GM12878 (cell line): ENCODE results near the gene CAMK4. TPM values are rescaled to one million over a fixed set of nuclear protein-coding genes. Genes with fewer than 3 reads are reported as not detected.

Experiments
- ATAC-seq: fragments of 200-7000 bp; cut with Tn5 transposase; 3 replicates; pipeline ENCODE4 v1.9.1; 2020; ENCODE audit warnings: mild to moderate bottlenecking, moderate library complexity
- BruUV-seq: library from RNA; stranded (reverse); fragments of 400-500 nt; replicated peaks from 2 replicates; lab custom pipeline; 2021; lab: Mats Ljungman, UMichigan
- CTCF ChIA-PET: fragments of 300-600 bp; sonication (Branson Sonifier 250); formaldehyde crosslinking; extraction: SDS; loops from one replicate; lab custom pipeline; 2021; ENCODE audit warnings: inconsistent platforms; lab: Yijun Ruan, JAX
- POLR2A ChIA-PET: fragments of 350-600 bp; formaldehyde crosslinking; extraction: SDS; loops from one replicate; lab custom pipeline; 2021; ENCODE audit warnings: inconsistent platforms; lab: Charles Lee
- RAD21 ChIA-PET: fragments of 300-600 bp; sonication (Branson Sonifier 250); formaldehyde crosslinking; loops from one replicate; lab custom pipeline; 2023; ENCODE audit warnings: antibody characterized with exemption; ENCODE audit not compliant: unreplicated experiment; lab: Charles Lee
- SMC1A ChIA-PET: fragments of 300-600 bp; sonication (Branson Sonifier 250); formaldehyde crosslinking; loops from one replicate; lab custom pipeline; 2023; ENCODE audit not compliant: unreplicated experiment, uncharacterized antibody; lab: Charles Lee
- DNase-seq: peaks from one replicate; pipeline ENCODE4 v3.0.0-alpha.2; 2011; ENCODE audit warnings: low read depth, low spot score
- FAIRE-seq: peaks from 3 replicates; lab custom pipeline; 2011; peaks lifted over from hg19 to GRCh38; lab: Jason Lieb, UNC
- H2AFZ ChIP-seq: 2 replicates; pipeline ENCODE4 v1.6.0; 2011; ENCODE audit warnings: low read depth, low read length, control low read depth; ENCODE audit not compliant: control insufficient read depth
- H3K27ac ChIP-seq: 2 replicates; pipeline ENCODE4 v1.5.1; 2011; ENCODE audit warnings: control low read depth; ENCODE audit not compliant: control insufficient read depth, insufficient read depth
- H3K27me3 ChIP-seq, 2 experiments: replicated peaks in 1 of 2; 2 replicates each; pipeline versions ENCODE4 v1.6.0 to v1.6.1; 2011; ENCODE audit warnings: low read length in 1 of 2; ENCODE audit not compliant: control insufficient read depth in 2 of 2, insufficient read depth in 2 of 2
- H3K36me3 ChIP-seq, 2 experiments: 2 replicates each; pipeline ENCODE4 v1.5.1; 2011; ENCODE audit warnings: low read length in 1 of 2; ENCODE audit not compliant: control insufficient read depth in 2 of 2, insufficient read depth in 2 of 2
- H3K4me1 ChIP-seq: 2 replicates; pipeline ENCODE4 v1.6.1; 2011; ENCODE audit warnings: mild to moderate bottlenecking, low read length, moderate library complexity, mixed read lengths; ENCODE audit not compliant: control insufficient read depth, insufficient read depth
- H3K4me2 ChIP-seq: 2 replicates; pipeline ENCODE4 v1.6.0; 2011; ENCODE audit warnings: control low read depth; ENCODE audit not compliant: control insufficient read depth, insufficient read depth
- H3K4me3 ChIP-seq: fragments of 200-600 bp; sonication (generic); 2 replicates; pipeline ENCODE4 v1.5.1; 2016
- H3K79me2 ChIP-seq: 2 replicates; pipeline ENCODE4 v1.6.0; 2011; ENCODE audit warnings: low read length; ENCODE audit not compliant: control insufficient read depth, insufficient read depth
- H3K9ac ChIP-seq: 2 replicates; pipeline ENCODE4 v1.8.0; 2011; ENCODE audit warnings: low read length, control low read depth, mixed read lengths; ENCODE audit not compliant: control insufficient read depth, insufficient read depth
- H3K9me3 ChIP-seq: replicated peaks from 3 replicates; pipeline ENCODE4 v1.5.1; 2011; ENCODE audit warnings: mild to moderate bottlenecking, low read length; ENCODE audit not compliant: control insufficient read depth, insufficient read depth
- H4K20me1 ChIP-seq: 2 replicates; pipeline ENCODE4 v1.6.0; 2011; ENCODE audit not compliant: control insufficient read depth, insufficient read depth
- CHD2 ChIP-seq: IDR thresholded peaks from 2 replicates; pipeline ENCODE4 v1.6.1; 2011; ENCODE audit warnings: low read depth, low read length, improper control_type of control experiment, borderline replicate concordance
- CHD4 ChIP-seq: fragments of 200-600 bp; sonication (generic); IDR thresholded peaks from 2 replicates; pipeline ENCODE4 v1.6.1; 2016; ENCODE audit warnings: mild to moderate bottlenecking
- CTCF ChIP-seq, 3 experiments: IDR thresholded peaks in 2 of 3; conservative IDR thresholded peaks in 1 of 3; 2 replicates each; pipeline ENCODE4 v1.5.1; 2011; ENCODE audit warnings: low read depth in 3 of 3, low read length in 3 of 3, mild to moderate bottlenecking in 3 of 3, control low read depth in 2 of 3, moderate library complexity in 2 of 3, inconsistent platforms in 1 of 3, mixed read lengths in 1 of 3; ENCODE audit not compliant: control insufficient read depth in 2 of 3, insufficient read depth in 1 of 3; ENCODE audit errors: extremely low read depth in 1 of 3
- EP300 ChIP-seq, 2 experiments: fragments of 150-350 bp in 1 of 2; IDR thresholded peaks; 2 replicates each; pipeline ENCODE4 v1.6.1; 2011 to 2012; ENCODE audit warnings: low read depth in 2 of 2, low read length in 2 of 2, borderline replicate concordance in 1 of 2, improper control_type of control experiment in 1 of 2, inconsistent platforms in 1 of 2; ENCODE audit not compliant: control insufficient read depth in 1 of 2
- HDAC2 ChIP-seq: fragments of 200-600 bp; sonication (generic); IDR thresholded peaks from 2 replicates; pipeline ENCODE4 v1.6.1; 2017
- IRF4 ChIP-seq: IDR thresholded peaks from 2 replicates; pipeline ENCODE4 v1.6.1; 2011; ENCODE audit warnings: low read depth, low read length
- NFIC ChIP-seq: IDR thresholded peaks from 2 replicates; pipeline ENCODE4 v1.6.1; 2012; ENCODE audit warnings: low read depth, mild to moderate bottlenecking, inconsistent platforms, low read length, moderate library complexity
- NFYB ChIP-seq: IDR thresholded peaks from 2 replicates; pipeline ENCODE4 v1.6.1; 2011; ENCODE audit warnings: low read depth, mild to moderate bottlenecking, low read length, improper control_type of control experiment, moderate library complexity; ENCODE audit not compliant: insufficient read depth
- NR2C2 ChIP-seq: IDR thresholded peaks from 2 replicates; pipeline ENCODE4 v1.6.1; 2011; ENCODE audit warnings: borderline replicate concordance, low read depth; ENCODE audit not compliant: control insufficient read depth, insufficient read length
- PML ChIP-seq: IDR thresholded peaks from 2 replicates; pipeline ENCODE4 v1.6.1; 2012; ENCODE audit warnings: low read length, inconsistent platforms
- SIN3A ChIP-seq: IDR thresholded peaks from 2 replicates; pipeline ENCODE4 v1.6.1; 2012; ENCODE audit warnings: low read depth, low read length, improper control_type of control experiment
- SMAD1 ChIP-seq: fragments of 450-650 bp; IDR thresholded peaks from 2 replicates; pipeline ENCODE4 v1.6.1; 2018; ENCODE audit warnings: mild to moderate bottlenecking, low read depth; ENCODE audit not compliant: partially characterized antibody
- STAT1 ChIP-seq: fragments of 450-650 bp; conservative IDR thresholded peaks from 2 replicates; pipeline ENCODE4 v1.6.1; 2014; ENCODE audit warnings: antibody characterized with exemption, mild to moderate bottlenecking
- TAF1 ChIP-seq: IDR thresholded peaks from 2 replicates; pipeline ENCODE4 v1.6.1; 2011; ENCODE audit warnings: mild to moderate bottlenecking, low read depth, low read length, borderline replicate concordance
- TBL1XR1 ChIP-seq: IDR thresholded peaks from 2 replicates; pipeline ENCODE4 v1.6.1; 2012; ENCODE audit warnings: low read depth, low read length, improper control_type of control experiment
- TCF12 ChIP-seq: IDR thresholded peaks from 2 replicates; pipeline ENCODE4 v1.6.1; 2011; ENCODE audit warnings: low read depth, mild to moderate bottlenecking, low read length
- USF2 ChIP-seq: IDR thresholded peaks from 2 replicates; pipeline ENCODE4 v1.6.1; 2011; ENCODE audit warnings: low read depth, low read length, improper control_type of control experiment, borderline replicate concordance
- ZNF24 ChIP-seq: fragments of 450-650 bp; IDR thresholded peaks from 2 replicates; pipeline ENCODE4 v1.6.1; 2017; ENCODE audit warnings: antibody characterized with exemption, mild to moderate bottlenecking
- ZNF592 ChIP-seq: fragments of 450-650 bp; IDR thresholded peaks from 2 replicates; pipeline ENCODE4 v1.6.1; 2017; ENCODE audit warnings: mild to moderate bottlenecking, moderate library complexity
- WGBS: methylation state at CpG from one replicate; pipeline ENCODE4 v1.1.6; 2016; ENCODE audit warnings: low lambda C conversion rate; ENCODE audit not compliant: insufficient replicate concordance, insufficient coverage; ENCODE audit errors: missing lambda C conversion rate; 5-methylcytosine and 5-hydroxymethylcytosine counted together
- in situ Hi-C: fragments of 300-500 bp; cut with MboI; formaldehyde crosslinking; loops from 9 replicates; pipeline ENCODE4 v1.14.3; 2018; ENCODE audit warnings: mixed read lengths
- intact Hi-C: fragments of 100-400 bp; cut with micrococcal nuclease; formaldehyde crosslinking; loops from one replicate; pipeline ENCODE4 v1.14.2; 2022; ENCODE audit not compliant: unreplicated experiment
- polyA plus RNA-seq, 11 experiments: library from polyadenylated mRNA; depleted of rRNA in 4 of 11; unstranded in 6 of 11; stranded (reverse) in 5 of 11; fragments of >200 nt; fragmentation: Nextera tagmentation in 4 of 11; fragmentation: Illumina TruSeq in 1 of 11; extraction: Ambion mirVana in 4 of 11; extraction: Trizol in 1 of 11; gene quantifications; 1 replicate in 1 of 11; 2 replicates in 10 of 11; pipeline versions ENCODE4 v1.2.1 to v1.2.3, GENCODE V29; 2011 to 2016; ENCODE audit warnings: inconsistent platforms in 2 of 11, missing spikeins in 2 of 11, low read depth in 1 of 11
- total RNA-seq, 4 experiments: library from RNA; depleted of rRNA in 3 of 4; stranded (reverse); fragments of >200 nt in 3 of 4; fragmentation: Illumina TruSeq in 1 of 4; extraction: Trizol in 1 of 4; gene quantifications; 2 replicates each; pipeline versions ENCODE4 v1.2.1 to v1.2.3, GENCODE V29; 2013 to 2021

CAMK4 gene
- total and polyA plus RNA-seq, 10 of the 15 experiments (the other 5 are each of a cell fraction or from before 2014, with no cell fraction given): 13.3 to 51.9 (median 35.3) TPM

GRCh38 chr5:111243318-111243717 is 19.1 kb downstream of the CAMK4 start:
- in situ Hi-C loops: loop anchor here (25.0 kb wide), 1 partner anchor 506 kb away; the partner anchor contains the start of genes SLC25A46 and TMEM232
- intact Hi-C loops: no loop called here
- H3K4me2 ChIP-seq: no peak overlapping the region
- BruUV-seq: no TSS peak
- peaks cover 59% of the 10 kb centered on the region for H3K79me2 ChIP-seq
- H3K36me3 ChIP-seq: peaks cover 2 to 13% of the 10 kb centered on the region in 2 experiments; a peak in 3 of 4 replicates
- H3K27ac ChIP-seq: no peak overlapping the region
- POLR2A ChIA-PET: no interaction called here
- no peak for DNase-seq
- CTCF ChIA-PET: interaction anchor here (1.4 to 14.9 kb wide), 2 partner anchors 13 to 86 kb away, joined by 3 to 263 read pairs; partner anchors contain the start of gene CAMK4
- H3K9me3 ChIP-seq: no peaks in the 10 kb centered on the region
- H4K20me1 ChIP-seq: no peaks in the 10 kb centered on the region
- 100% methylated on average over 1 of the region's 1 CpG for WGBS
- SMC1A ChIA-PET: interaction anchor here (16.2 kb wide), 1 partner anchor 13 kb away, joined by 608 read pairs; the partner anchor contains the start of gene CAMK4
- RAD21 ChIA-PET: interaction anchor here (15.0 kb wide), 1 partner anchor 12 kb away, joined by 443 read pairs; the partner anchor contains the start of gene CAMK4
- H3K4me1 ChIP-seq: peaks cover 3% of the 10 kb centered on the region
- H3K4me3 ChIP-seq: no peak overlapping the region
- H3K27me3 ChIP-seq: no peaks in the 10 kb centered on the region
- no peak overlapping the region for H3K9ac ChIP-seq
- H2AFZ ChIP-seq: no peak overlapping the region
- ATAC-seq: no peak
- FAIRE-seq: no peak
- TF ChIP-seq TAF1 (no peak), HDAC2 (no peak), CHD4 (no peak), NFIC (no peak), TCF12 (no peak), IRF4 (no peak), PML (no peak), NR2C2 (no peak), EP300 (IDR thresholded peaks at IDR 0.05; ENCODE audit: borderline replicate concordance in 1 of 2, control insufficient read depth in 1 of 2, low read depth in 2 of 2, low read length in 2 of 2) (no peak), STAT1 (no peak), SIN3A (no peak), CHD2 (no peak), CTCF (IDR thresholded peaks at IDR 0.05 in 2 of 3, conservative IDR thresholded peaks at IDR 0.05 in 1 of 3; ENCODE audit: control insufficient read depth in 2 of 3, extremely low read depth in 1 of 3, insufficient read depth in 1 of 3, low read depth in 3 of 3, low read length in 3 of 3) (no peak), NFYB (no peak), ZNF24 (no peak), TBL1XR1 (no peak), ZNF592 (no peak), USF2 (no peak), SMAD1 (no peak)
